GM12872 (cell line): ENCODE measurements around the gene DNAJA1.

ENCODE experiments used
- TF ChIP-seq, protein P1 (sequence below): IDR thresholded peaks from 3 replicates; pipeline ENCODE4 v1.5.1; 2011; ENCODE audit warnings: low read depth, mild to moderate bottlenecking, low read length, moderate library complexity; ENCODE audit not compliant: insufficient read depth

Gene DNAJA1

DNA sequence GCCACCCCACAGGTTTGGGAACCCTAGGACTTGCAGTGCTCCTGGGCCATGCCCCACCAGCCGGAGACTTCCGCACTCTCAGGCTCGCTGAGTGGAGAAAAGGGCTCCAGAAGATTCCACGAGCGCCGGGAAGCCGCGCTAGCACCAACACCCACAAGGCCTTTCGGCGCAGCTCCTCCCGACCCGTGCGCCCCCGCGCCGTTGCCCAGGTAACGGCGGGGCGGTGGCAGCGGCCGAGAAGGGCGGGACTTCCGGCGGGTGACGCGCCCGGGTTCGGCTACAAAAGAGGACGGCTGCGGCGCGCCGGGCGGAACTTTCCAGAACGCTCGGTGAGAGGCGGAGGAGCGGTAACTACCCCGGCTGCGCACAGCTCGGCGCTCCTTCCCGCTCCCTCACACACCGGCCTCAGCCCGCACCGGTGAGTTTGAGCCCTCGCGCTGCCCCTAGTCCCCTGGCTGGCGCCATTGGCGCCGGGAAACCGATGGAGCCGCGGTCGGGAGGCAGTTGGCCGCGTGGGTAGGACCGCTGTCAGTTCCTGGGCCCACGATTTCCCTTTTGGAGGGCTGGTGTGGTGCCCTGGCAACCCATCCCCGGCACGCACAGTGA is at the start of gene DNAJA1:
Gene DNAJA1 (plus strand): TSS at position 308 of the 606 bp plus-strand sequence. CDS start 1,212 bp downstream, outside the sequence.
- TF ChIP-seq, protein P1, sequence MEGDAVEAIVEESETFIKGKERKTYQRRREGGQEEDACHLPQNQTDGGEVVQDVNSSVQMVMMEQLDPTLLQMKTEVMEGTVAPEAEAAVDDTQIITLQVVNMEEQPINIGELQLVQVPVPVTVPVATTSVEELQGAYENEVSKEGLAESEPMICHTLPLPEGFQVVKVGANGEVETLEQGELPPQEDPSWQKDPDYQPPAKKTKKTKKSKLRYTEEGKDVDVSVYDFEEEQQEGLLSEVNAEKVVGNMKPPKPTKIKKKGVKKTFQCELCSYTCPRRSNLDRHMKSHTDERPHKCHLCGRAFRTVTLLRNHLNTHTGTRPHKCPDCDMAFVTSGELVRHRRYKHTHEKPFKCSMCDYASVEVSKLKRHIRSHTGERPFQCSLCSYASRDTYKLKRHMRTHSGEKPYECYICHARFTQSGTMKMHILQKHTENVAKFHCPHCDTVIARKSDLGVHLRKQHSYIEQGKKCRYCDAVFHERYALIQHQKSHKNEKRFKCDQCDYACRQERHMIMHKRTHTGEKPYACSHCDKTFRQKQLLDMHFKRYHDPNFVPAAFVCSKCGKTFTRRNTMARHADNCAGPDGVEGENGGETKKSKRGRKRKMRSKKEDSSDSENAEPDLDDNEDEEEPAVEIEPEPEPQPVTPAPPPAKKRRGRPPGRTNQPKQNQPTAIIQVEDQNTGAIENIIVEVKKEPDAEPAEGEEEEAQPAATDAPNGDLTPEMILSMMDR = no peak

DNA sequence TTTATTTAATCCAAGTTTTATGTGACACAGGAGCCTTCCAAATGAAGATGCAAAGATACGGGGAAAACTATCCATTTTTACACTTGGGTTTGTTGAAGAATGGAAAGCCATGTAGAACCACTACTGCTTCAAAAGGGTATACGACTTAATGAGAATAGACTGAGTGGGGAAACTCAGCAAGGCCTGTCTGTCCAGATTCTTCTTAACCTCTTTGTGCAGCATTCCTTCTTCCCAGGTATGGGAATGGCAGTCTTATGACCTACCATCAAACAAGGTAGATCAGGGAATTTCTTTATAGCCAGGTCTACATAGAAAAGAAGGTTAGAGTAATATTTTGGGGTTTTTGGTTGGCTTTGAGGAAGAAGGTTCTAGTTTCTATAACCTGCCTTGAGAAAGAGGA is 47.0 kb upstream of the DNAJA1 start:
- TF ChIP-seq, protein P1 = no peak

DNA sequence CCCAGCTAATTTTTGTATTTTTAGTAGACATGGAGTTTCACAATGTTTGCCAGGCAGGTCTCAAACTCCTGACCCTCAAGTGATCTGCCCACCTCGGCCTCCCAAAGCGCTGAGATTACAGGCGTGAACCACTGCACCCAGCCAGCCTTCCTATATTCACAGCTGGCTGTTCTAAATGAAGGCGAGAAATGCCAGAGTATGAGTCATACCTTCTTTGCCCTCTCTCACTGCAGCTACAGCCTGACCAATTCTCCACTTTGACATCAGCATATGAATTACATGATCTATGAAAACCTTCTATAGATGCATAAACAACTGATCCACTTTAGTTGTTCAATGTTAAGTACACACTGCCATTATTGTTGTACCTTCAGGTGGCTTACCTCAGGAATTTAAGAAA is 38.1 kb upstream of the DNAJA1 start:
- TF ChIP-seq, protein P1 = no peak

DNA sequence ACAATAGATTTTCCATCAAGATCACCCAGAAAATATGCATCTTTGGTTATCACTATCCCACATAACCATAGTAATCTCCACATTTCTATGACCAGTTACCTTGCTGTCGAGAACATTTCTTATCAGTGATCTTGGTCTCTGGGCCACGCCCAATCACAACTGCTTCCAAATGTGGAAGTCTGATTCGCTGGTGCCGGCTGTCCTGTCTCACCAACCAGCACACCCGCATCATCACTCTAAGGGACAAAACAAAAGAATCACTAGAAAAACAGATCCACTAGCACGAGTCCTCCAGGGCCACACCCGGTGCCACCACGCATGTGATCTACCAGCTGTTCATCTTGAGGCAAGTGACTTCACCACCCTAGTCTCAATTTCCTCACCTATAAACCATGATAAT is 35.4 kb upstream of the DNAJA1 start:
- TF ChIP-seq, protein P1 = no peak

DNA sequence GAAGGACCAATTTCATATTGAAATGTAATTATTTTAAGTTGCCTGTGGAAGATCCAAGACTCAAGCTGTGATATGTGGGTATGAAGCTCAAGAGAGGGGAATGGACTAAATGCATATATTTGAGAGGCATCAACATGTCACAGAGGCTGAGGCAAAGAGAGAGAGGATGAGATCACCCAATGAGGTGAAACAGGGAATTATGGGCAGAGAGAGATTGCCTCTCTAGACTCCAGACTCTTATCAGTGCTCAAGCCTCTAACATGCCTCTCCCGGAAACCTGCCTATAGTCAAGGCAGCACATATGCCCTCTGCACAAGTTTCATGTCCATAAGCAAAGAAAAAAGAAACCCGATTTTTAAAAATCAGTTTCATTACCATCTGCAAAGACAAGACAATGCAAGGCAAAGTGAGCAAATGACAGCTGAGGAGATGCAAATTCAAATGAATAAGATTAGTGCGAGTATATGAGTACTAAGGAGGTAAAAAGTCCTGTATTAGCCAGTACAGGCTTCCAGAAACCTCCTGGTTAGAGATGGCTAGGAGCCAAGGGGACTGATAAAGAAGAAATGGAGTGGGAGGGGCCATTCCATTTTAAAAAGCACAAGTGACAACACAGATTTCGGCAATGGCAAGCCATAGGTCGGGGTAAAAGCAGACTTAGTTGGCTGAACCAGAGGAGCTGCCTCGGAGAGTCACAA is 33.0 kb upstream of the DNAJA1 start:
- TF ChIP-seq, protein P1 = no peak

DNA sequence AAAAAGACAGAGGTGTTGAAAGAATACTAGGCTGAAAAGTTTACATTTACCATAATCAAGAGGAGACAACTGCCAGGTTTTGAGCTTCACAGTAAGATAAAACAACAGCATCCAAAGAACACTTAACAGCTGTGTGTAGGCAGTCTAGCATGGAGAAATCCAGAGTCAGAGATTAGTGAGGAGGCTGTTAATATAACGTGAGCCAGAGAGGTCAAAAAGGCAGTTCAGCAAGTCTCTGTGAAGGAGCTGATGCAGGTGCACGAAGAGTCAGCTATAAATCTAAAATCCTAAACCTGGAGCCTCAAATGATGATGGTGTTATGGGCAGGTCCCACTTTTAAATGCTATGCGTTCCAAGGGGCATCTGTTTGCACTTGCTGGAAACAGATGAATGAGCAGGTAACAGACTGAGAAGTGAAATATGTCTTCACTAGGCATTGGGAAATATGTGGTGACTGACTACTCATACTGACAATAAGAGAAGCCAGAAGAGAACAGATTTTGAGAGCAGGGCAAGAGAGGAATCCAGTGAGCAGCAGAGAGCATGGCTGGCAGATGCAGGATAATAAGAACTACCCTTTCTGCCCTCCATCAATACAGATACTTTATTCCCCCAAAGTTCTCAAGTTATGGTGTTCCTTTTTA is 32.4 kb upstream of the DNAJA1 start:
- TF ChIP-seq, protein P1 = no peak

DNA sequence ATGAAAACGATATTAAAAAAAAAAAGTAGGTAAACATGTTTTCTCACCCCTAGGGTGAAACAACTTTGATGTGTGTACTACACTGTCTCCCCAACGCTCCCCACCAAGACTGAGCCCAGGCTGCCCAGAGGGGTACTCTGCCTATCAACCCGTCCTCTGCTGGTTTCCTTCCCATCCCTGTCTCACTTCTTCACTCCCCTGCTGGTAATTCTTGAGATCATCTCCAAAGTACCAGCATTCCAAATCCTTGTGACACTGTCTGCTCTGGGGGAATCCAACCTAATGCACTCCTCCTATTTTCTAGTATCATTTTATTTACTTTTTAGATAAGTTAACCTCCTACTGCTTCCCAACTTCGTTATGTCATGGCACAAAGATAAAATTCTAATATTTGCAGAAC is 17.3 kb upstream of the DNAJA1 start:
- TF ChIP-seq, protein P1 = no peak
